ENCODE data around the gene RAB21. TPM values are rescaled to one million over a fixed set of nuclear protein-coding genes. Genes with fewer than 3 reads are reported as not detected.
A peak's percentile ranks its signal among the peaks of the same experiment; 100 is the strongest.

Gene RAB21
- total and polyA plus RNA-seq, 2 of the 13 experiments (the other 11 are each of a cell fraction or from before 2014, with no cell fraction given): 4.4 to 50.9 TPM

- TF ChIP-seq USF2 (IDR thresholded peaks at IDR 0.05; ENCODE audit: low read depth, low read length): no peak
- no peak for TF ChIP-seq USF2 (CRISPR knock-in tag; IDR thresholded peaks at IDR 0.05; ENCODE audit: borderline replicate concordance)
- no peak for TF ChIP-seq ZFP82 (CRISPR knock-in tag; IDR thresholded peaks at IDR 0.05; ENCODE audit: borderline replicate concordance)
- TF ChIP-seq ZNF605 (CRISPR knock-in tag; IDR thresholded peaks at IDR 0.05): no peak
- TF ChIP-seq SALL1 (CRISPR knock-in tag; IDR thresholded peaks at IDR 0.05): no peak
- TF ChIP-seq ZNF574 (CRISPR knock-in tag; IDR thresholded peaks at IDR 0.05): no peak
- TF ChIP-seq ZNF576 (CRISPR knock-in tag; IDR thresholded peaks at IDR 0.05): no peak
- TF ChIP-seq ZNF333 (CRISPR knock-in tag; IDR thresholded peaks at IDR 0.05; ENCODE audit: borderline replicate concordance): no peak
- TF ChIP-seq HDAC2 (CRISPR knock-in tag; IDR thresholded peaks at IDR 0.05): peak; percentile 1; the same call in 1 of the 2 replicates
- TF ChIP-seq KAT8 (CRISPR knock-in tag; IDR thresholded peaks at IDR 0.05): no peak
- no peak for TF ChIP-seq GMEB2 (CRISPR knock-in tag; IDR thresholded peaks at IDR 0.05; ENCODE audit: low read depth)
- no peak for TF ChIP-seq SRSF4 (IDR thresholded peaks at IDR 0.05; ENCODE audit: low read depth, low read length, poor library complexity, severe bottlenecking)
- no peak for TF ChIP-seq ZNF512B (CRISPR knock-in tag; IDR thresholded peaks at IDR 0.05; ENCODE audit: borderline replicate concordance)
- TF ChIP-seq PHF8 (CRISPR knock-in tag; IDR thresholded peaks at IDR 0.05): no peak
- no peak for TF ChIP-seq EP300 (IDR thresholded peaks at IDR 0.05; ENCODE audit: low read depth in 2 of 2, low read length in 2 of 2)
- TF ChIP-seq EP300 (CRISPR knock-in tag; IDR thresholded peaks at IDR 0.05; ENCODE audit: borderline replicate concordance): no peak
- no peak for TF ChIP-seq ZNF737 (CRISPR knock-in tag; IDR thresholded peaks at IDR 0.05; ENCODE audit: borderline replicate concordance)
- TF ChIP-seq RNF219 (CRISPR knock-in tag; IDR thresholded peaks at IDR 0.05): no peak
Measured at GRCh38 chr12:71732357-71732712, 22.3 kb upstream of the RAB21 start (continued).

All from HepG2 (cell line).